ENCODE measurements around the gene KRTAP12-1.

- no peak for TF ChIP-seq CREB1 (IDR thresholded peaks at IDR 0.05; ENCODE audit: low read depth)
- TF ChIP-seq USF1 (IDR thresholded peaks at IDR 0.05) = no peak
- TF ChIP-seq EGR1 (IDR thresholded peaks at IDR 0.05) = no peak
- TF ChIP-seq RAD21 (IDR thresholded peaks at IDR 0.05; ENCODE audit: low read depth) = no peak
- no peak for TF ChIP-seq MAX (IDR thresholded peaks at IDR 0.05)
- no peak for TF ChIP-seq CEBPB (IDR thresholded peaks at IDR 0.05)
These were observed 16.1 kb upstream of the KRTAP12-1 start for GRCh38 chr21:44697811-44698734.

Measured in Ishikawa (cell line).